ENCODE data around the gene ITSN1. TPM values are rescaled to one million over a fixed set of nuclear protein-coding genes. Genes with fewer than 3 reads are reported as not detected.

The ITSN1 gene
- polyA plus RNA-seq, 1 donor from 2014 or later = 35.1 TPM

DNA sequence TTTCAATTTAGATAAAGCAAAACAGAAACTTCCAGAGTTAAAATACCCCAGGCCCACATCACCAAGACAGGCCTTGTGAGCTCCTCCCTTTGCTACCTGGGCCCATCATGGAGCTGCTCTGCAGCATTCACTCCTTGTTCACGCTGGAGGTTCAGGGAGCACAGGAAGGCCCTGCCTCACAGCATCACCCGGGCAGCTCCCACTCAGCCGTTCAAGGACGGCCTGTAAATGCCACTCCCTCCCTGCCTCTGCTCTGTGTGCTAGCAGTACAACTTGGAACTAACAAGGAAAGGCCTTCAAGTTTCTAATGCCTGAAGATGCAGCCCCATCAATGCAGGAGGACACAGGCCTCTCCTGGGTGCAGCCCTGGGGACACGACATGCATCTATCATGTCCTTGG lies 261.7 kb downstream of the ITSN1 start:
- TF ChIP-seq, protein P1, sequence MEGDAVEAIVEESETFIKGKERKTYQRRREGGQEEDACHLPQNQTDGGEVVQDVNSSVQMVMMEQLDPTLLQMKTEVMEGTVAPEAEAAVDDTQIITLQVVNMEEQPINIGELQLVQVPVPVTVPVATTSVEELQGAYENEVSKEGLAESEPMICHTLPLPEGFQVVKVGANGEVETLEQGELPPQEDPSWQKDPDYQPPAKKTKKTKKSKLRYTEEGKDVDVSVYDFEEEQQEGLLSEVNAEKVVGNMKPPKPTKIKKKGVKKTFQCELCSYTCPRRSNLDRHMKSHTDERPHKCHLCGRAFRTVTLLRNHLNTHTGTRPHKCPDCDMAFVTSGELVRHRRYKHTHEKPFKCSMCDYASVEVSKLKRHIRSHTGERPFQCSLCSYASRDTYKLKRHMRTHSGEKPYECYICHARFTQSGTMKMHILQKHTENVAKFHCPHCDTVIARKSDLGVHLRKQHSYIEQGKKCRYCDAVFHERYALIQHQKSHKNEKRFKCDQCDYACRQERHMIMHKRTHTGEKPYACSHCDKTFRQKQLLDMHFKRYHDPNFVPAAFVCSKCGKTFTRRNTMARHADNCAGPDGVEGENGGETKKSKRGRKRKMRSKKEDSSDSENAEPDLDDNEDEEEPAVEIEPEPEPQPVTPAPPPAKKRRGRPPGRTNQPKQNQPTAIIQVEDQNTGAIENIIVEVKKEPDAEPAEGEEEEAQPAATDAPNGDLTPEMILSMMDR (IDR thresholded peaks at IDR 0.05; ENCODE audit: poor library complexity, severe bottlenecking) = no peak
- no peak for TF ChIP-seq SMC3 (conservative IDR thresholded peaks at IDR 0.05; ENCODE audit: poor library complexity)
- TF ChIP-seq RAD21 (conservative IDR thresholded peaks at IDR 0.05) = no peak
- TF ChIP-seq EZH2 (IDR thresholded peaks at IDR 0.05; ENCODE audit: borderline replicate concordance, insufficient read depth, low read length, poor library complexity, severe bottlenecking) = no peak
- TF ChIP-seq MXI1 (conservative IDR thresholded peaks at IDR 0.05; ENCODE audit: poor library complexity, severe bottlenecking) = no peak
- no peak for TF ChIP-seq TAF1 (IDR thresholded peaks at IDR 0.05; ENCODE audit: low read depth)
- TF ChIP-seq, protein P2, sequence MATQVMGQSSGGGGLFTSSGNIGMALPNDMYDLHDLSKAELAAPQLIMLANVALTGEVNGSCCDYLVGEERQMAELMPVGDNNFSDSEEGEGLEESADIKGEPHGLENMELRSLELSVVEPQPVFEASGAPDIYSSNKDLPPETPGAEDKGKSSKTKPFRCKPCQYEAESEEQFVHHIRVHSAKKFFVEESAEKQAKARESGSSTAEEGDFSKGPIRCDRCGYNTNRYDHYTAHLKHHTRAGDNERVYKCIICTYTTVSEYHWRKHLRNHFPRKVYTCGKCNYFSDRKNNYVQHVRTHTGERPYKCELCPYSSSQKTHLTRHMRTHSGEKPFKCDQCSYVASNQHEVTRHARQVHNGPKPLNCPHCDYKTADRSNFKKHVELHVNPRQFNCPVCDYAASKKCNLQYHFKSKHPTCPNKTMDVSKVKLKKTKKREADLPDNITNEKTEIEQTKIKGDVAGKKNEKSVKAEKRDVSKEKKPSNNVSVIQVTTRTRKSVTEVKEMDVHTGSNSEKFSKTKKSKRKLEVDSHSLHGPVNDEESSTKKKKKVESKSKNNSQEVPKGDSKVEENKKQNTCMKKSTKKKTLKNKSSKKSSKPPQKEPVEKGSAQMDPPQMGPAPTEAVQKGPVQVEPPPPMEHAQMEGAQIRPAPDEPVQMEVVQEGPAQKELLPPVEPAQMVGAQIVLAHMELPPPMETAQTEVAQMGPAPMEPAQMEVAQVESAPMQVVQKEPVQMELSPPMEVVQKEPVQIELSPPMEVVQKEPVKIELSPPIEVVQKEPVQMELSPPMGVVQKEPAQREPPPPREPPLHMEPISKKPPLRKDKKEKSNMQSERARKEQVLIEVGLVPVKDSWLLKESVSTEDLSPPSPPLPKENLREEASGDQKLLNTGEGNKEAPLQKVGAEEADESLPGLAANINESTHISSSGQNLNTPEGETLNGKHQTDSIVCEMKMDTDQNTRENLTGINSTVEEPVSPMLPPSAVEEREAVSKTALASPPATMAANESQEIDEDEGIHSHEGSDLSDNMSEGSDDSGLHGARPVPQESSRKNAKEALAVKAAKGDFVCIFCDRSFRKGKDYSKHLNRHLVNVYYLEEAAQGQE (IDR thresholded peaks at IDR 0.05; ENCODE audit: borderline replicate concordance) = no peak
- TF ChIP-seq EP300 (conservative IDR thresholded peaks at IDR 0.05; ENCODE audit: poor library complexity, severe bottlenecking) = no peak
- TF ChIP-seq POLR2AphosphoS5 (IDR thresholded peaks at IDR 0.05) = no peak
- Histone ChIP-seq H3K79me2 (replicated peaks; ENCODE audit: insufficient read depth, low read length) (no peaks in the 10 kb centered on the region), H4K20me1 (ENCODE audit: insufficient read depth) (no peaks in the 10 kb centered on the region), H3F3A (ENCODE audit: insufficient read depth, low read length, poor library complexity, severe bottlenecking) (no peaks in the 10 kb centered on the region), H3K4me3 (ENCODE audit: low read length) (no peak overlapping the region), H3K27ac (ENCODE audit: low read length) (no peak overlapping the region), H2AFZ (ENCODE audit: low read depth, low read length) (no peak overlapping the region), H3K4me2 (ENCODE audit: low read length) (no peak overlapping the region), H3K9ac (ENCODE audit: low read length) (no peak overlapping the region), H3K9me2 (ENCODE audit: insufficient read depth, low read length) (no peaks in the 10 kb centered on the region), H3K27me3 (ENCODE audit: insufficient read depth, low read depth, low read length) (no peaks in the 10 kb centered on the region), H3K36me3 (ENCODE audit: insufficient read depth, low read length) (peaks cover 13% of the 10 kb centered on the region), H3K9me3 (ENCODE audit: low read length) (no peaks in the 10 kb centered on the region)

DNA sequence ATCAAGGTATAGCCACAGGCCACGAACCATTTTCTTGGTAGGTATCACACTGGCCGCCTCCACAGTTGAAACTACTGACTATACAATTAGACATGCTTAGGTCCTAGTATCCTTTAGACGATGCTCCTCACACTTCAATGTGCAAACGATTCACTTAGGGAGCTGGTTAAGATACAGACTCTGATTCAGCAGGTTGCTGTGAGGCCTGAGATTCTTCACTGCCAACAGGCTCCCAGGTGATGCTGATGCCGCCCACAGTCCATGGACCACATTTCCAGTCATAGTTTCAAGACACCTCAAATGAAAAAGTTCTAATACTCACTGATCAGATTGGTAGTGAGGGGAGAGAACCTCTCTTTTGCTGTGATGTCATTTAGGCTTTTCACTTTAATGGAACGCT lies 266.5 kb downstream of the ITSN1 start:
- Histone ChIP-seq H3K4me2 (ENCODE audit: low read length) (no peak overlapping the region), H3K9me2 (ENCODE audit: insufficient read depth, low read length) (no peaks in the 10 kb centered on the region), H3K27me3 (ENCODE audit: insufficient read depth, low read depth, low read length) (no peaks in the 10 kb centered on the region), H4K20me1 (ENCODE audit: insufficient read depth) (no peaks in the 10 kb centered on the region), H2AFZ (ENCODE audit: low read depth, low read length) (no peak overlapping the region), H3K9me3 (ENCODE audit: low read length) (no peaks in the 10 kb centered on the region), H3K4me3 (ENCODE audit: low read length) (no peak overlapping the region), H3K36me3 (ENCODE audit: insufficient read depth, low read length) (peaks cover 21% of the 10 kb centered on the region), H3F3A (ENCODE audit: insufficient read depth, low read length, poor library complexity, severe bottlenecking) (no peaks in the 10 kb centered on the region), H3K27ac (ENCODE audit: low read length) (no peak overlapping the region), H3K79me2 (replicated peaks; ENCODE audit: insufficient read depth, low read length) (peaks cover 9% of the 10 kb centered on the region), H3K9ac (ENCODE audit: low read length) (no peak overlapping the region)
- TF ChIP-seq MXI1 (conservative IDR thresholded peaks at IDR 0.05; ENCODE audit: poor library complexity, severe bottlenecking) (no peak), POLR2AphosphoS5 (IDR thresholded peaks at IDR 0.05) (no peak), TAF1 (IDR thresholded peaks at IDR 0.05; ENCODE audit: low read depth) (no peak), SMC3 (conservative IDR thresholded peaks at IDR 0.05; ENCODE audit: poor library complexity) (no peak), EP300 (conservative IDR thresholded peaks at IDR 0.05; ENCODE audit: poor library complexity, severe bottlenecking) (no peak), RAD21 (conservative IDR thresholded peaks at IDR 0.05) (no peak), EZH2 (IDR thresholded peaks at IDR 0.05; ENCODE audit: borderline replicate concordance, insufficient read depth, low read length, poor library complexity, severe bottlenecking) (no peak)
- TF ChIP-seq, protein P1 (IDR thresholded peaks at IDR 0.05; ENCODE audit: poor library complexity, severe bottlenecking) = no peak
- TF ChIP-seq, protein P2 (IDR thresholded peaks at IDR 0.05; ENCODE audit: borderline replicate concordance) = no peak
